GM21529 (cell line): Measurements from ENCODE around the gene CLDN5.

Experiments used
- ATAC-seq: cut with Tn5 transposase; IDR thresholded peaks from one replicate; pipeline ENCODE4 v1.9.1; 2021; ENCODE audit not compliant: unreplicated experiment

The CLDN5 gene

GRCh38 chr22:19506212-19506611 is 18.0 kb downstream of the CLDN5 start:
- ATAC-seq: no peak

- no peak for ATAC-seq
Measured at GRCh38 chr22:19505735-19506126, 18.5 kb downstream of the CLDN5 start.

GRCh38 chr22:19504900-19505734 is 19.1 kb downstream of the CLDN5 start:
- no peak for ATAC-seq

- ATAC-seq: no peak
Measured at GRCh38 chr22:19503869-19504268, 20.3 kb downstream of the CLDN5 start.

- no peak for ATAC-seq
Measured at GRCh38 chr22:19503367-19503766, 20.8 kb downstream of the CLDN5 start.

- ATAC-seq: no peak
Measured at GRCh38 chr22:19501897-19502447, 22.2 kb downstream of the CLDN5 start.

GRCh38 chr22:19499880-19500242 is 24.3 kb downstream of the CLDN5 start:
- no peak for ATAC-seq

GRCh38 chr22:19499236-19499879 is 24.9 kb downstream of the CLDN5 start:
- ATAC-seq: no peak

GRCh38 chr22:19498866-19499190 is 25.4 kb downstream of the CLDN5 start:
- ATAC-seq: no peak

GRCh38 chr22:19498154-19498865 is 25.9 kb downstream of the CLDN5 start:
- ATAC-seq: no peak

GRCh38 chr22:19497245-19497644 is 27.0 kb downstream of the CLDN5 start:
- ATAC-seq: no peak

GRCh38 chr22:19496324-19496630 is 27.9 kb downstream of the CLDN5 start:
- no peak for ATAC-seq

- no peak for ATAC-seq
Measured at GRCh38 chr22:19495562-19496323, 28.5 kb downstream of the CLDN5 start.

GRCh38 chr22:19494676-19495173 is 29.5 kb downstream of the CLDN5 start:
- no peak for ATAC-seq

- no peak for ATAC-seq
Measured at GRCh38 chr22:19494001-19494560, 30.1 kb downstream of the CLDN5 start.

- ATAC-seq: no peak
Measured at GRCh38 chr22:19492504-19493174, 31.6 kb downstream of the CLDN5 start.

- ATAC-seq: no peak
Measured at GRCh38 chr22:19490628-19491230, 33.5 kb downstream of the CLDN5 start.

- ATAC-seq: no peak
Measured at GRCh38 chr22:19488884-19489843, 35.0 kb downstream of the CLDN5 start.

GRCh38 chr22:19488285-19488684 is 35.9 kb downstream of the CLDN5 start:
- ATAC-seq: no peak
